Muscle layer of duodenum (tissue), 2 donors: Measurements from ENCODE around the gene PDE8B.

Experiments used
- H3K27ac ChIP-seq: one replicate; pipeline ENCODE4 v1.7.0; 2013; ENCODE audit warnings: mild to moderate bottlenecking, low read length
- H3K27me3 ChIP-seq: one replicate; pipeline ENCODE4 v1.7.0; 2013; ENCODE audit warnings: low read depth, mild to moderate bottlenecking, control low read depth, low read length
- H3K36me3 ChIP-seq, 2 donors: one replicate each; pipeline ENCODE4 v1.7.0; 2013; ENCODE audit warnings: low read length in 2 of 2, control low read depth in 1 of 2, mild to moderate bottlenecking in 1 of 2; ENCODE audit not compliant: insufficient read depth in 2 of 2, control insufficient read depth in 1 of 2
- H3K4me1 ChIP-seq, 2 donors: one replicate each; pipeline ENCODE4 v1.7.0; 2013; ENCODE audit warnings: low read length in 2 of 2, mild to moderate bottlenecking in 2 of 2, control low read depth in 1 of 2, moderate library complexity in 1 of 2; ENCODE audit not compliant: insufficient read depth in 2 of 2, control insufficient read depth in 1 of 2
- H3K4me3 ChIP-seq, 2 donors: one replicate each; pipeline ENCODE4 v1.7.0; 2013; ENCODE audit warnings: low read length in 2 of 2, low read depth in 1 of 2, mild to moderate bottlenecking in 1 of 2
- H3K9me3 ChIP-seq, 2 donors: one replicate each; pipeline ENCODE4 v1.7.0; 2013; ENCODE audit warnings: low read length in 2 of 2, control low read depth in 1 of 2, mild to moderate bottlenecking in 1 of 2; ENCODE audit not compliant: control insufficient read depth in 1 of 2
- donor health status: healthy.

The PDE8B gene

DNA sequence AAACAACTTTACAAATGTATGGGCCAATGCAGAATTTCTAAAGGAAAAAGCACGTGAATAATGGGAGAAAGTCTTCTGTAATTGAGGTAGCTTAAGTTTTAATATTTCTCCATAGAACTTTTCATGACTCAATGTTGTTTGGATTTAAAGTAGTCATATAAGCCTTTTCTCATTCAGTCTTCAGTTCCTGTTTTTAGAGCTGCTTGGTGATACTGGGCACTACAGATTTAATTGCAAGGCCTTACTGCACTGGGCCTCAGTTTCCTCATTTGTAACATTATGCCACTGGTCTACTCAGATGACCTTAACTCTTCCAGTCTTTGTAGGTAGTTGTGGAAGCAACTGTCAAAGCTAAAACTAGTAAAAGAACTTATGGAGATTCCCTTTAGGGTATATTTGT lies 221.2 kb downstream of the PDE8B start:
- Histone ChIP-seq H3K4me1 (peaks cover 0 to 13% of the 10 kb centered on the region in 2 donors), H3K27ac (no peak overlapping the region), H3K27me3 (no peaks in the 10 kb centered on the region), H3K9me3 (no peaks in the 10 kb centered on the region), H3K4me3 (no peak overlapping the region), H3K36me3 (peaks cover 32 to 51% of the 10 kb centered on the region in 2 donors)

DNA sequence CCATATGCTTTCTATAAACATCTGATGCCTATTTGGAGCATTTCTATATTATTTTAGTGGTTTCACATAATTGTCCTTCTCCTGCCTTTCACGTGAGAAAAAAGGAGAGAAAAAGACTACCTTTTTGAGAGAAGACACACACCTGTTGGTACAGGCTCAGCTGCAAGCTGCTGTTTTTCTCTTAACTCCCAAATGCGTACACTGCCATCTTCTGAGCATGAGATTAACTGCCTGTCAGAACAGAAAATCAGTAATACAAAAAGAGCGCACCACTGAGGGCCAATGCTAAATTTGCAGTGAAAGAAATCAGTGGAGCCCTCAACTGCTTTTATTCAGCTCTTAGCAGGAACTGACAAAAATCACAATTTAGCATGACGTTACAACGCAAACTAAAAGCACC lies 226.7 kb downstream of the PDE8B start:
- H3K27ac ChIP-seq, result no peak overlapping the region
- H3K9me3 ChIP-seq, result no peaks in the 10 kb centered on the region
- H3K27me3 ChIP-seq, result no peaks in the 10 kb centered on the region
- H3K4me1 ChIP-seq, result no peaks in the 10 kb centered on the region
- H3K36me3 ChIP-seq, result peaks cover 24 to 57% of the 10 kb centered on the region in 2 donors
- H3K4me3 ChIP-seq, result no peak overlapping the region

DNA sequence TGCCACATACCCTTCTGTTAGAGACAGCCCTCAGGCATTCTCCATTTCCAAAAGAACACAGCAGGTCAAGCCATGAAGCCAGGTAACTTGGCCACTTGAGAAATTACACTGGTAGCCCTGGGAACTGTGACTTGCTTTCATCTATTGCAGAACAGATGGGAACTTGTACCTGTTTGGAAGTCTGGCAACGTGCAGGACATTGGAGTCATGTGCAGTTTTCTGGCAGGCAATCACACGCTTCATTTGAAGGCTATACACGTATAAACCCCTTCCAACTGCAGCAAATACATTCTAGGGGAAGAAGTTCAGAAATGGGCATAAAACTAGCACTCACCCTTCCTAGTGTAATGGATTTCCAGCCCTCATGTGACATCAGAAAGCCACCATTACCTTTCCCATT lies 227.6 kb downstream of the PDE8B start:
- Histone ChIP-seq H3K4me1 (no peaks in the 10 kb centered on the region), H3K27me3 (no peaks in the 10 kb centered on the region), H3K9me3 (no peaks in the 10 kb centered on the region), H3K36me3 (peaks cover 16 to 48% of the 10 kb centered on the region in 2 donors), H3K27ac (no peak overlapping the region), H3K4me3 (no peak overlapping the region)

DNA sequence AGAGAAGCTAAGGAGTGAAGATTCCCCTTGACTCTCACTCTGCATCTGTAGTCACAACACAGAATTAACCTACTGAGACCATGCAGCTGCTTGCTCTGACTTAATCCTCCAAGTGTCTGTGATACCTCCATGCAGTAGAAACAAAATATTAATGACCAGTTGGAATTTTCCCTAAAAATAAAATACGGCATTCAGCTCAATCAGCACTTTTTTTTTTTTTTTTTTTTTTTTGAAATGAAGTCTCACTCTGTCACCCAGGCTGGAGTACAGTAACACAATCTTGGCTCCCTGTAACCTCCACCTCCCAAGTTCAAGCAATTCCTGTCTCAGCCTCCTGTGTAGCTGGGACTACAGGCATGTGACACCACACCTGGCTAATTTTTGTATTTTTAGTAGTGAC lies 233.2 kb downstream of the PDE8B start:
- Histone ChIP-seq H3K9me3 (peaks cover 0 to 4% of the 10 kb centered on the region in 2 donors), H3K4me1 (no peaks in the 10 kb centered on the region), H3K27ac (no peak overlapping the region), H3K27me3 (no peaks in the 10 kb centered on the region), H3K36me3 (peaks cover 14 to 25% of the 10 kb centered on the region in 2 donors), H3K4me3 (no peak overlapping the region)

DNA sequence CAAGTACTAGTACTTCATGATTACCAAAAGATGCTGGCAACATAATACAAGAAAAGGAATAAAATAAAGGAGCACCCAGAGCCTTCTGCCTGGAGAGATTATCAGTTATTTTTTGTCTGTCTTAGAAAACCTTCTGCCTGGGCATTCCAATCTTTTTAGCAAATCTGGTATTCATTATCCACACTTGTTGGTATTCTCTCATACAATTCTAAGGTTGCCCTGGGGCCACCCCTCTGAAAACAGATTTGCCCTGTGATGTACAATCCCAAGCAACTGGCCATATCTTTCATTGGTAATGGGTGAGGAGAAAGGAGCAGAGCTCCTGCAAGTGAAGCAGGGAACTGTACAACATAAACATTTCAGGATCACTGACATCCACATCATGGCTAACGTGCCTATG lies 233.9 kb downstream of the PDE8B start:
- no peaks in the 10 kb centered on the region for H3K4me1 ChIP-seq
- no peaks in the 10 kb centered on the region for H3K27me3 ChIP-seq
- H3K27ac ChIP-seq, result no peak overlapping the region
- H3K36me3 ChIP-seq, result peaks cover 19 to 32% of the 10 kb centered on the region in 2 donors
- H3K9me3 ChIP-seq, result peaks cover 0 to 4% of the 10 kb centered on the region in 2 donors
- H3K4me3 ChIP-seq, result no peak overlapping the region

DNA sequence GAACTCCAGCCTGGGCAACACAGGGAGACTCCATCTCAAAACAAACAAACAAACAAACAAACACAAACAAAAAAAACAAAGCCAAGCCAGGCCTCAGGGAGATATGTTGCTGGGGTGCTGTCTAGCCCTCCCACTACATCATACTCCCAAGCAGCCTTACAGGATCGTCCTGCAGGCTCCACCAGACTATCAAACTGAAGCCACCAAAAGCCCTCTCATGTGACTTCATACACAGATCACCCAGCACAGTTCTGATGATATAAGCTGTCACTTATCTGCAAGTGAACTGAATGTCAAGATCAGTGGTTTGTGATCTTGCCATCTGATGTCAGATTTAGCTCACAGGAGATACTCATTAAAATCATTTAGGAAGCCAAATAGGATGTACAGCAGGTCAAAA lies 238.4 kb downstream of the PDE8B start:
- Histone ChIP-seq H3K36me3 (peaks cover 32 to 34% of the 10 kb centered on the region in 2 donors), H3K9me3 (peaks cover 0 to 4% of the 10 kb centered on the region in 2 donors), H3K4me3 (no peak overlapping the region), H3K4me1 (no peaks in the 10 kb centered on the region), H3K27ac (no peak overlapping the region), H3K27me3 (no peaks in the 10 kb centered on the region)

DNA sequence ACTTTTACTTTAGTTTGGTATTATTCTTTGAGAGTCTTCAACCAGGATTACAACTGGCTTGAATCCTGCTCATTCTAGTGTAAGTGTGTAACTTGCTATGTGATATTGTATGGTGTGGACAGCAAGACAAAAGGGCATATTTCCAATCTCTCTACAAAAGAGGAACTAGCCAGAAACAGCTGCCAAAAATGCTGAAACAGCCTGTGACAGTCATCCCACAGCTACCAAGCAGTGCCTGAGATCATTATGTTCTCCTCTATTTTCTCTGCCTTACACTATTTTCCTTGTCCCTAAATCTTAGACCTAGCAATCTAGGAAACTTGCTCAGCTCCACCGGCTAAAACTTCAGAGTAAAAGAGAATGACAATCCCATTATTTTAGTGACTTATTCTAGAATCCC lies 238.8 kb downstream of the PDE8B start:
- no peaks in the 10 kb centered on the region for H3K27me3 ChIP-seq
- no peaks in the 10 kb centered on the region for H3K4me1 ChIP-seq
- H3K9me3 ChIP-seq, result peaks cover 0 to 4% of the 10 kb centered on the region in 2 donors
- no peak overlapping the region for H3K27ac ChIP-seq
- no peak overlapping the region for H3K4me3 ChIP-seq
- peaks cover 29 to 31% of the 10 kb centered on the region in 2 donors for H3K36me3 ChIP-seq

DNA sequence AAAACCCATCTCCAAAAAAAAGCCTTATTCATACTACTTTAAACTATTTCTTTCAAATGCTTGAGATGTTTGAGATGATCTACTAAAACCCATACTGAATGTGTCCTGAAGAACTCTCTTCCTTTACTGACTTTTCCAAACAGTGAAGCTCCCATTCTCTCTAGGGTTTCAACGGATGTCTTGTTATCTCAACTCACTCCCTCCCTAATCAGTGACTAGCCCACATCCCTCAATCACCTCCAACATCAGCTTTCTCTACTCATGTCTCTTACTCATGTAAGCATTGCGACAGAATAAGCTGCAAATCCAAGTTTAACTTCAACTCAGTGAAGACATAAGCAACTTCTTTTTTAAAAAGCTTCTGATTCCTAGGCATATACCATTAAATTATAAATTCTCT lies 239.5 kb downstream of the PDE8B start:
- peaks cover 25 to 28% of the 10 kb centered on the region in 2 donors for H3K36me3 ChIP-seq

DNA sequence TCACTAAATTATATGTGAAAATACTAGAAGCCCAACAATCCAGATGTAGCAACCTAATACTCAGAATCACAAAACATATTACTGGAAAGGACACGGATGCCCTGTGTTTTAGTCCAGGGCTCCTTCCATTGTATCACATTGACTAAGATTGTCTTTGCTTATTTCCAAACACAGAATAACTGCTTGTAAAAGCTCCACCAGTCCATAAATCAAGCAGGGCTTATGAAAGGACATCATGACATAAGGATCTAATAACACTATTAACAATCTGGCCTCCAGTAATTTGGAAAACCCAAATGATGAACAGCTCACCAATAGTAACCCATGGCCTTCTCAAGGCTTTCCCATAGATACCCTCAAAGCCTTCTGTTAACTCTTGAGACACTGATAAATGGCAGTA lies 241.9 kb downstream of the PDE8B start:
- no peak overlapping the region for H3K27ac ChIP-seq
- H3K4me3 ChIP-seq, result no peak overlapping the region
- H3K4me1 ChIP-seq, result no peaks in the 10 kb centered on the region
- H3K27me3 ChIP-seq, result no peaks in the 10 kb centered on the region
- H3K9me3 ChIP-seq, result peaks cover 0 to 3% of the 10 kb centered on the region in 2 donors
- peaks cover 25% of the 10 kb centered on the region in 2 donors for H3K36me3 ChIP-seq

More for the DNA sequence above, 239.5 kb downstream of the PDE8B start:
- Histone ChIP-seq H3K9me3 (peaks cover 0 to 4% of the 10 kb centered on the region in 2 donors), H3K4me3 (no peak overlapping the region), H3K27ac (no peak overlapping the region), H3K4me1 (no peaks in the 10 kb centered on the region), H3K27me3 (no peaks in the 10 kb centered on the region)

DNA sequence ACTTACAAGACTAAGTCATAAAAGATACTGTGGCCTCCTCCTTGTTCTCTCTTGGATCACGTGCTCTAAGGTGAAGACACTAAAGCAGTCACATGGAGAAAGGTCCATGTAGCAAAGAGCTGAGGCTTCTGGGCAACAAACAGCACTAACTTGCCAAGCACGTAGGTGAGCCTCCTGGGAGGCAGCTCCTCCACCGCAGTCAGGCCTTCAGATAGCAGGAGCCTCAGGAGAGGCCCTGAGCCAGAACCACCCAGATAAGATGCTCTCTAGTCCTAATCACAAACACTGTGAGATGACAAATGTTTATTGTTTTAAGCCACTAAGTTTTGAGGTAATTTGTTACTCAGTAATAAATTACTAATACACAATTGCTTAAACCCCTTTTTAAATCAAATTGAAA lies 243.6 kb downstream of the PDE8B start:
- Histone ChIP-seq H3K27me3 (no peaks in the 10 kb centered on the region), H3K9me3 (no peaks in the 10 kb centered on the region), H3K4me3 (no peak overlapping the region), H3K36me3 (peaks cover 9 to 16% of the 10 kb centered on the region in 2 donors), H3K4me1 (no peaks in the 10 kb centered on the region), H3K27ac (no peak overlapping the region)

DNA sequence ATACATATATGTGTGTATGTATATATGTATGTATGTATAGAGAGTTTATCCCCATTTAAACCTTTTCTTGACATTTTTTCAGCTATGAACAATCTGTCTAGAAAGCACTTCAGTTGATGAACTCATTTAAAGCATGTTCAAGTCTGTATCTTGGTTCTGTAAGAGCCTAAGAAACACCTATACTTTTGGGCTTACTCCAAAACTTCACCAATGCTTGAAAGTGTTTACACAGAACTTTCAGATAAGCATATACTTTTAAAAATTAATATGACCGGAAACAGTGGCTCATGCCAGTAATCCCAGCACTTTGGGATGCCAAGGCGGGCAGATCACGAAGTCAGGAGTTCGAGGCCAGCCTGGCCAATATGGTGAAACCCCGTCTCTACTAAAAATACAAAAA lies 250.8 kb downstream of the PDE8B start:
- Histone ChIP-seq H3K27ac (no peak overlapping the region), H3K36me3 (peaks cover 0 to 11% of the 10 kb centered on the region in 2 donors), H3K27me3 (no peaks in the 10 kb centered on the region), H3K9me3 (no peaks in the 10 kb centered on the region), H3K4me3 (no peak overlapping the region), H3K4me1 (no peaks in the 10 kb centered on the region)

DNA sequence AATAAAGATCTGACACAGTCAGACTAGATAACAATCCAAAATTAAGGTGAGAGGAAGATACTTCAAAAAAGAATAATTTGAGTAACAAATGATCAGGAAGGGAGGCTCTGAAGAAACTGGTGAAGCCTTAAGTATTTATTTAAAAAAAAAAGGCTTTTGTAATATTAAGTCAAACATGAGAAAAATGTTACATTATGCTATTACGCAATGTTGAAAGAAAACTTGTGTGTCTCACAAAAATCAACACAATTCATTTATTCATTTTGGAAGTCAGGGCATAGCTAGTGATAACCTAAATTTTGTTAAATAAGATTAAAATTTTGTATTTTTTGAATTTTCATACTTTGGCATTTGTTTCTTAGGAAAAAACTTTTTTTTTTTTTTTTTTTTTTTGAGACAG lies 253.4 kb downstream of the PDE8B start:
- H3K9me3 ChIP-seq, result no peaks in the 10 kb centered on the region
- H3K36me3 ChIP-seq, result peaks cover 0 to 11% of the 10 kb centered on the region in 2 donors
- no peaks in the 10 kb centered on the region for H3K27me3 ChIP-seq
- H3K27ac ChIP-seq, result no peak overlapping the region
- H3K4me3 ChIP-seq, result no peak overlapping the region
- no peaks in the 10 kb centered on the region for H3K4me1 ChIP-seq
